Tibial nerve (tissue), 4 donors: ENCODE measurements around the gene TMEM132C. TPM values are rescaled to one million over a fixed set of nuclear protein-coding genes. Genes with fewer than 3 reads are reported as not detected.

Source experiments
- DNase-seq, 2 donors: peaks; one replicate each; pipeline ENCODE4 v3.0.0-alpha.2; 2019; ENCODE audit warnings: low spot score in 2 of 2
- H3K27ac ChIP-seq, 4 donors: fragments of 200-600 bp; sonication (generic) in 3 of 4; one replicate each; pipeline ENCODE4 v1.5.1; 2017 to 2019; ENCODE audit warnings: mild to moderate bottlenecking in 1 of 4
- H3K27me3 ChIP-seq, 2 donors: fragments of 200-600 bp; sonication (generic) in 1 of 2; one replicate each; pipeline versions ENCODE4 v1.5.1 to v1.6.0; 2017 to 2019
- H3K36me3 ChIP-seq, 3 donors: fragments of 200-600 bp; sonication (generic); one replicate each; pipeline ENCODE4 v1.5.1; 2018 to 2019
- H3K4me1 ChIP-seq, 4 donors: fragments of 200-600 bp; sonication (generic) in 3 of 4; one replicate each; pipeline ENCODE4 v1.5.1; 2017 to 2019
- H3K4me3 ChIP-seq, 4 donors: fragments of 200-600 bp; sonication (generic) in 3 of 4; one replicate each; pipeline ENCODE4 v1.5.1; 2017 to 2019; ENCODE audit warnings: mild to moderate bottlenecking in 1 of 4, moderate library complexity in 1 of 4
- H3K9me3 ChIP-seq, 4 donors: fragments of 200-600 bp; sonication (generic) in 3 of 4; one replicate each; pipeline ENCODE4 v1.5.1; 2017 to 2019
- EP300 ChIP-seq, 2 donors: sonication (generic); formaldehyde crosslinking; IDR thresholded peaks; one replicate each; pipeline ENCODE4 v1.6.1; 2017; ENCODE audit warnings: antibody characterized with exemption in 2 of 2, mild to moderate bottlenecking in 1 of 2
- POLR2A ChIP-seq, 2 donors: fragments of 450-650 bp; IDR thresholded peaks; one replicate each; pipeline ENCODE4 v1.6.1; 2017; ENCODE audit warnings: antibody characterized with exemption in 2 of 2, mild to moderate bottlenecking in 2 of 2, moderate library complexity in 2 of 2
- WGBS, 2 donors: methylation state at CpG; one replicate each; pipeline ENCODE4 v1.1.5; 2018; 5-methylcytosine and 5-hydroxymethylcytosine counted together
- total RNA-seq, 4 donors: library from RNA; depleted of rRNA; stranded (reverse); fragments of >200 nt; gene quantifications; one replicate each; pipeline ENCODE4 v1.1.0, GENCODE V29; 2016
- TF ChIP-seq, protein P1 (sequence below), 5 experiments: fragments of 200-600 bp in 3 of 5; fragments of 450-650 bp in 2 of 5; sonication (generic) in 3 of 5; IDR thresholded peaks; one replicate each; pipeline ENCODE4 v1.5.1; 2016 to 2019; ENCODE audit warnings: antibody characterized with exemption in 5 of 5, mild to moderate bottlenecking in 3 of 5, moderate library complexity in 2 of 5

TMEM132C gene
- total RNA-seq, 4 donors from 2014 or later = 8.2 to 17.4 (median 12.4) TPM

DNA sequence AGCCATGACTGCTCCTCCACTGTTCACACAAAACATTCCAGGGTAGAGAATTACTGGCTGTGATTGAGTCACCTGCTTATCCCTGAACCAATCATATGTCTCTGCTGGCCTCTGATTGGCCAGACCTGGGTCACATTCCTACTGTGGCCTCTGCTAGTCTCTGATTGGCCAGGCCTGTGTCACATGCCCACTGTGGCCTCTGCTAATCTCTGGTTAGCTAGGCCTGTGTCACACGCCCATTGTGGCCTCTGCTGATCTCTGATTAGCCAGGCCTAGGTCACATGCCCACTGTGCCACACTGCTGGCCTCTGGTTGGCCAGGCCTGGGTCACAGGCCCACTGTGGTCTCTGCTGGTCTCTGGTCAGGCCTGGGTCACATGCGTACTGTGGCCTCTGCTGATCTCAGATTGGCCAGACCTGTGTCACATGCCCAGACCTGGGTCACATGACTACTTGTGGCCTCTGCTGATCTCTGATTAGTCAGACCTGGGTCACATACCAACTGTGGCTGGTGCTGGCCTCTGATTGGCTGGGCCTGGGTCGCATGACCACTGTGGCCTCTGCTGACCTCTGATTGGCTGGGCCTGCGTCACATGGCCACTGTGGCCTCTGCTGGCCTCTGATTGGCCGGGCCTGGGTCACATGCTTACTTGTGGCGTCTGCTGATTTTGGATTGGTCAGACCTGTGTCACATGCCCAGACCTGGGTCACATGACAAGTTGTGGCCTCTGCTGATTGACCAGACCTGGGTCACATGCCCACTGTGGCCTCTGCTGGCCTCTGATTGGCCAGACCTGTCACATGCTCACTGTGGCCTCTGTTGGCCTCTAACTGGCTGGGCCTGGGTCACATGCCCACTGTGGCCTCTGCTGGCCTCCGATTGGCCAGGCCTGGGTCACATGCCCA, 305.2 kb downstream of the TMEM132C start:
- Histone ChIP-seq H3K36me3 (no peaks in the 10 kb centered on the region), H3K27me3 (no peaks in the 10 kb centered on the region), H3K4me3 (no peak overlapping the region), H3K27ac (no peak overlapping the region), H3K4me1 (no peaks in the 10 kb centered on the region), H3K9me3 (peaks cover 0 to 10% (median 0%) of the 10 kb centered on the region in 4 donors)
- TF ChIP-seq, protein P1, sequence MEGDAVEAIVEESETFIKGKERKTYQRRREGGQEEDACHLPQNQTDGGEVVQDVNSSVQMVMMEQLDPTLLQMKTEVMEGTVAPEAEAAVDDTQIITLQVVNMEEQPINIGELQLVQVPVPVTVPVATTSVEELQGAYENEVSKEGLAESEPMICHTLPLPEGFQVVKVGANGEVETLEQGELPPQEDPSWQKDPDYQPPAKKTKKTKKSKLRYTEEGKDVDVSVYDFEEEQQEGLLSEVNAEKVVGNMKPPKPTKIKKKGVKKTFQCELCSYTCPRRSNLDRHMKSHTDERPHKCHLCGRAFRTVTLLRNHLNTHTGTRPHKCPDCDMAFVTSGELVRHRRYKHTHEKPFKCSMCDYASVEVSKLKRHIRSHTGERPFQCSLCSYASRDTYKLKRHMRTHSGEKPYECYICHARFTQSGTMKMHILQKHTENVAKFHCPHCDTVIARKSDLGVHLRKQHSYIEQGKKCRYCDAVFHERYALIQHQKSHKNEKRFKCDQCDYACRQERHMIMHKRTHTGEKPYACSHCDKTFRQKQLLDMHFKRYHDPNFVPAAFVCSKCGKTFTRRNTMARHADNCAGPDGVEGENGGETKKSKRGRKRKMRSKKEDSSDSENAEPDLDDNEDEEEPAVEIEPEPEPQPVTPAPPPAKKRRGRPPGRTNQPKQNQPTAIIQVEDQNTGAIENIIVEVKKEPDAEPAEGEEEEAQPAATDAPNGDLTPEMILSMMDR (IDR thresholded peaks at IDR 0.05) = no peak
- TF ChIP-seq POLR2A (IDR thresholded peaks at IDR 0.05) = no peak
- TF ChIP-seq EP300 (IDR thresholded peaks at IDR 0.05) = no peak
- DNase-seq = no peak
- WGBS, 2 donors = 94 to 99% methylated on average over 6 to 7 of the region's 7 CpGs

DNA sequence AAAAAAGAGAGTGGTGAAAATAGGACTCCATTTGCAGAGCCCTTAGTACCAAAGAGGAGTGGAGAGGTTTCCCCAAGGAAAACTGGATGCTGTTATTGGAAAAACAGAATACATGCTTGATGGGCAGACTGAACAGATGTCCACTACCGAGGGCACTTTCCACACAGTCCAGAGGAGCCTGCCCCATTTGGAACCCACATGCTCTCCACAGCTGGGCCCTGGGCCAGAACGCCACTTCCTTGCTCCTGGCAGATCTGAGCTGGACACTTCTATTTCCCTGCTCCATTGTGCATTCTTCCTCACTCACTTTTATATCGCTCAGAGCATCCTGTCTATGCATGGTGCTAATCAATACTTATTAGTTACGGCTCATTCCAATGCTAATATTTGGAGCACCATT, 306.9 kb downstream of the TMEM132C start:
- H3K27me3 ChIP-seq = no peaks in the 10 kb centered on the region
- no peak overlapping the region for H3K27ac ChIP-seq
- no peaks in the 10 kb centered on the region for H3K36me3 ChIP-seq
- no peak for DNase-seq
- H3K4me1 ChIP-seq = no peaks in the 10 kb centered on the region
- H3K4me3 ChIP-seq = no peak overlapping the region
- TF ChIP-seq, protein P1 (IDR thresholded peaks at IDR 0.05) = no peak
- no peak for TF ChIP-seq POLR2A (IDR thresholded peaks at IDR 0.05)
- TF ChIP-seq EP300 (IDR thresholded peaks at IDR 0.05) = no peak
- 58 to 59% methylated on average over 4 of the region's 4 CpGs for WGBS, 2 donors
- peaks cover 0 to 10% (median 0%) of the 10 kb centered on the region in 4 donors for H3K9me3 ChIP-seq

GRCh38 chr12:128578045-128578444, 311.1 kb downstream of the TMEM132C start:
- H3K4me3 ChIP-seq = no peak overlapping the region
- WGBS, 2 donors = 38 to 41% methylated on average over 8 of the region's 8 CpGs
- no peaks in the 10 kb centered on the region for H3K4me1 ChIP-seq
- TF ChIP-seq EP300 (IDR thresholded peaks at IDR 0.05) = no peak
- DNase-seq = no peak
- no peak overlapping the region for H3K27ac ChIP-seq
- H3K27me3 ChIP-seq = no peaks in the 10 kb centered on the region
- H3K9me3 ChIP-seq = peaks cover 0 to 11% (median 0%) of the 10 kb centered on the region in 4 donors
- no peaks in the 10 kb centered on the region for H3K36me3 ChIP-seq

DNA sequence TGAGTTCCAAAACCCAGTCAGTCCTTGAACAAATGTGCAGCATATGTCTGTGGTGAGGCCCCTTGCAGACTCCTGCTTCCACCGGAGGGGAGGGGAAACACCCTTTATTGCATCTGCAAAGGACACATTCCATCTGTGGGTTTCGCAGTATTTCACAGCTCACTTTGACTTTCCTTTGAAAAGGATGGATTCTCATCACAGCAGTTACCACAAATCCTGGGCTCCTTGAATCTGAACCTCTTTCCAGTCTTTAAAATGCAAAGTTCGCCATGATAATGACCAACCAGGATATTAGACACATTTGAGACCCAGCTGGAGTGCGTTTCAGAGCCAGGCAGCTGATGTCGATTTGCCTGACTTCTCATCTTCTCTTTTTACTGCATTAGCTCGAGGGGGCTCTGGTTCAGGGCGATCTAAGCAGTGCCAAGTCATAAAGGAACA, 314.4 kb downstream of the TMEM132C start:
- DNase-seq = no peak
- no peaks in the 10 kb centered on the region for H3K36me3 ChIP-seq
- 33 to 35% methylated on average over 7 of the region's 7 CpGs for WGBS, 2 donors
- TF ChIP-seq, protein P1 (IDR thresholded peaks at IDR 0.05) = no peak
- TF ChIP-seq POLR2A (IDR thresholded peaks at IDR 0.05) (no peak), EP300 (IDR thresholded peaks at IDR 0.05) (no peak)
- no peak overlapping the region for H3K27ac ChIP-seq
- no peak overlapping the region for H3K4me3 ChIP-seq
- H3K4me1 ChIP-seq = no peaks in the 10 kb centered on the region
- peaks cover 0 to 11% (median 0%) of the 10 kb centered on the region in 4 donors for H3K9me3 ChIP-seq
- no peaks in the 10 kb centered on the region for H3K27me3 ChIP-seq

DNA sequence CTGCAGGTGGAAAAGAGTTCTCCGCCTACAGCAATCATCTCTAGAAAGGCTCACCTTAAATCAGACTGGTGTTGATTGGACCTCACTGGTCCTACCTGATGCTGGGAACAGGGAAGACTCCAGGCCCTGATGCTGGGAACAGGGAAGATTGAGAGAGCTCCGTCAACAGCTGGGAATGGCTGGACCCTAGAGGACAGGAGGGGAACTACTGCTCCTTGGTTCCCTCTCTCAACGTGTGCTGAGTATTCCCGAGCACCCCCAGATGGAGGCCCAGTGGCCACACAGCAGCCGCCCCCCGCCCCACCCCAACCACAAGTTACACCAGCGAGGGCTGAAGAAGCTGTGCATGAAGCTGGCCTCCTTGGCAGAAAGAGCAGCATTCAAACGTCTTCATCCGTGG, 316.5 kb downstream of the TMEM132C start:
- 63 to 82% methylated on average over 6 to 9 of the region's 9 CpGs for WGBS, 2 donors
- no peaks in the 10 kb centered on the region for H3K27me3 ChIP-seq
- no peaks in the 10 kb centered on the region for H3K36me3 ChIP-seq
- no peak overlapping the region for H3K4me3 ChIP-seq
- peaks cover 0 to 11% (median 0%) of the 10 kb centered on the region in 4 donors for H3K9me3 ChIP-seq
- H3K27ac ChIP-seq = no peak overlapping the region
- TF ChIP-seq, protein P1 (IDR thresholded peaks at IDR 0.05) = no peak
- no peak for TF ChIP-seq POLR2A (IDR thresholded peaks at IDR 0.05)
- no peak for DNase-seq
- no peaks in the 10 kb centered on the region for H3K4me1 ChIP-seq
